ENCODE results near the gene SS18. TPM values are rescaled to one million over a fixed set of nuclear protein-coding genes. Genes with fewer than 3 reads are reported as not detected.

The SS18 gene
- total RNA-seq, 1 experiment from 2014 or later = 99.1 TPM

GRCh38 chr18:26071725-26072124, 18.7 kb downstream of the SS18 start:
- TF ChIP-seq POLR2AphosphoS5 (IDR thresholded peaks at IDR 0.05; ENCODE audit: low read depth, low read length) = no peak
- TF ChIP-seq, protein P1, sequence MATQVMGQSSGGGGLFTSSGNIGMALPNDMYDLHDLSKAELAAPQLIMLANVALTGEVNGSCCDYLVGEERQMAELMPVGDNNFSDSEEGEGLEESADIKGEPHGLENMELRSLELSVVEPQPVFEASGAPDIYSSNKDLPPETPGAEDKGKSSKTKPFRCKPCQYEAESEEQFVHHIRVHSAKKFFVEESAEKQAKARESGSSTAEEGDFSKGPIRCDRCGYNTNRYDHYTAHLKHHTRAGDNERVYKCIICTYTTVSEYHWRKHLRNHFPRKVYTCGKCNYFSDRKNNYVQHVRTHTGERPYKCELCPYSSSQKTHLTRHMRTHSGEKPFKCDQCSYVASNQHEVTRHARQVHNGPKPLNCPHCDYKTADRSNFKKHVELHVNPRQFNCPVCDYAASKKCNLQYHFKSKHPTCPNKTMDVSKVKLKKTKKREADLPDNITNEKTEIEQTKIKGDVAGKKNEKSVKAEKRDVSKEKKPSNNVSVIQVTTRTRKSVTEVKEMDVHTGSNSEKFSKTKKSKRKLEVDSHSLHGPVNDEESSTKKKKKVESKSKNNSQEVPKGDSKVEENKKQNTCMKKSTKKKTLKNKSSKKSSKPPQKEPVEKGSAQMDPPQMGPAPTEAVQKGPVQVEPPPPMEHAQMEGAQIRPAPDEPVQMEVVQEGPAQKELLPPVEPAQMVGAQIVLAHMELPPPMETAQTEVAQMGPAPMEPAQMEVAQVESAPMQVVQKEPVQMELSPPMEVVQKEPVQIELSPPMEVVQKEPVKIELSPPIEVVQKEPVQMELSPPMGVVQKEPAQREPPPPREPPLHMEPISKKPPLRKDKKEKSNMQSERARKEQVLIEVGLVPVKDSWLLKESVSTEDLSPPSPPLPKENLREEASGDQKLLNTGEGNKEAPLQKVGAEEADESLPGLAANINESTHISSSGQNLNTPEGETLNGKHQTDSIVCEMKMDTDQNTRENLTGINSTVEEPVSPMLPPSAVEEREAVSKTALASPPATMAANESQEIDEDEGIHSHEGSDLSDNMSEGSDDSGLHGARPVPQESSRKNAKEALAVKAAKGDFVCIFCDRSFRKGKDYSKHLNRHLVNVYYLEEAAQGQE (IDR thresholded peaks at IDR 0.05; ENCODE audit: insufficient read depth in 1 of 2, low read depth in 2 of 2, low read length in 1 of 2) = no peak
- no peak for TF ChIP-seq CTCF (IDR thresholded peaks at IDR 0.05)
- peaks cover 9% of the 10 kb centered on the region; the same call in 1 of the 2 replicates for H3K9me3 ChIP-seq (ENCODE audit: control insufficient read depth, insufficient read depth, low read depth, low read length)
- H3K27me3 ChIP-seq (ENCODE audit: control insufficient read depth, insufficient read depth, low read length) = no peaks in the 10 kb centered on the region
- ChIA-PET CTCF (no interaction called here), POLR2A (no interaction called here)
- peaks cover 15% of the 10 kb centered on the region; the same call in 1 of the 2 replicates for H3K4me1 ChIP-seq (ENCODE audit: control insufficient read depth, insufficient read depth, low read length)
- DNase-seq (ENCODE audit: low read depth, low spot score) (no peak), ATAC-seq (no peak)
- peaks cover 33% of the 10 kb centered on the region for H3K36me3 ChIP-seq (ENCODE audit: control insufficient read depth, insufficient read depth, low read length)
- intact Hi-C loops (cut with micrococcal nuclease; ENCODE audit: unreplicated experiment) = no loop called here
- no TSS peak for BruUV-seq (replicated peaks)
- in situ Hi-C loops (cut with HindIII; ENCODE audit: low pct_unique_long_range_greater_than_20kb, low sequenced_read_pairs) = no loop called here
- no peak overlapping the region for H3K4me3 ChIP-seq (ENCODE audit: low read depth in 2 of 2, low read length in 2 of 2)
- no peak overlapping the region; the same call in 1 of the 2 replicates for H3K27ac ChIP-seq (ENCODE audit: low read length)

- intact Hi-C loops (cut with micrococcal nuclease; ENCODE audit: unreplicated experiment) = no loop called here
- TF ChIP-seq POLR2AphosphoS5 (IDR thresholded peaks at IDR 0.05; ENCODE audit: low read depth, low read length) = no peak
- TF ChIP-seq, protein P1 (IDR thresholded peaks at IDR 0.05; ENCODE audit: insufficient read depth in 1 of 2, low read depth in 2 of 2, low read length in 1 of 2) = no peak
- TF ChIP-seq CTCF (IDR thresholded peaks at IDR 0.05) = no peak
- TF ChIP-seq SIN3A (IDR thresholded peaks at IDR 0.05; ENCODE audit: borderline replicate concordance, insufficient read depth, low read depth, low read length) = no peak
- no peak for TF ChIP-seq TCF7L2 (IDR thresholded peaks at IDR 0.05; ENCODE audit: low read depth, low read length)
- POLR2A ChIA-PET = no interaction called here
- no TSS peak for BruUV-seq (replicated peaks)
- DNase-seq (ENCODE audit: low read depth, low spot score) = no peak
- ATAC-seq = no peak
- peaks cover 9% of the 10 kb centered on the region; the same call in 1 of the 2 replicates for H3K9me3 ChIP-seq (ENCODE audit: control insufficient read depth, insufficient read depth, low read depth, low read length)
- in situ Hi-C loops (cut with HindIII; ENCODE audit: low pct_unique_long_range_greater_than_20kb, low sequenced_read_pairs) = no loop called here
- CTCF ChIA-PET = no interaction called here
- H3K4me1 ChIP-seq (ENCODE audit: control insufficient read depth, insufficient read depth, low read length) = peaks cover 15% of the 10 kb centered on the region; the same call in 1 of the 2 replicates
- no peak overlapping the region for H3K4me3 ChIP-seq (ENCODE audit: low read depth in 2 of 2, low read length in 2 of 2)
- no peak overlapping the region for H3K27ac ChIP-seq (ENCODE audit: low read length)
- peaks cover 33% of the 10 kb centered on the region for H3K36me3 ChIP-seq (ENCODE audit: control insufficient read depth, insufficient read depth, low read length)
- no peaks in the 10 kb centered on the region for H3K27me3 ChIP-seq (ENCODE audit: control insufficient read depth, insufficient read depth, low read length)
Measured at GRCh38 chr18:26071020-26071419, 19.4 kb downstream of the SS18 start.

All from Panc1 (cell line).